A549 (cell line): ENCODE measurements around the gene SLC24A3. TPM values are rescaled to one million over a fixed set of nuclear protein-coding genes. Genes with fewer than 3 reads are reported as not detected.

Experiments
- ATAC-seq, 2 experiments: fragments of 200-7000 bp in 1 of 2; fragments of >200 bp in 1 of 2; cut with Nextera tagmentation in 1 of 2; cut with Tn5 transposase in 1 of 2; 3 replicates each; pipeline versions ENCODE4 v1.8.0 to v1.9.1; 2018 to 2020; ENCODE audit warnings: mild to moderate bottlenecking in 1 of 2, moderate library complexity in 1 of 2
- CTCF ChIA-PET: fragments of 300-600 bp; sonication (Branson Sonifier 250); formaldehyde crosslinking; extraction: SDS; loops from one replicate; lab custom pipeline; 2021; ENCODE audit warnings: antibody characterized with exemption, inconsistent platforms; lab: Yijun Ruan, JAX
- POLR2A ChIA-PET: fragments of 350-600 bp; formaldehyde crosslinking; extraction: SDS; loops from one replicate; lab custom pipeline; 2021; ENCODE audit warnings: antibody characterized with exemption, inconsistent platforms; lab: Yijun Ruan, JAX
- DNase-seq, 2 experiments: peaks; one replicate each; pipeline versions ENCODE4 v3.0.0 to v3.0.0-alpha.2; 2011 to 2016; ENCODE audit warnings: low read depth in 1 of 2, low spot score in 1 of 2
- FAIRE-seq: peaks from 2 replicates; lab custom pipeline; 2011; peaks lifted over from hg19 to GRCh38; lab: Jason Lieb, UNC
- H3K27ac ChIP-seq, 2 experiments: fragments of >200 bp; sonication (Bioruptor Twin); formaldehyde crosslinking; 3 replicates each; pipeline ENCODE4 v1.5.1; 2016 to 2017
- H3K4me1 ChIP-seq: fragments of >200 bp; sonication (Bioruptor Twin); formaldehyde crosslinking; 3 replicates; pipeline ENCODE4 v1.6.1; 2016
- H3K4me2 ChIP-seq: fragments of >200 bp; sonication (Bioruptor Twin); formaldehyde crosslinking; 3 replicates; pipeline ENCODE4 v1.6.1; 2016
- H3K4me3 ChIP-seq: fragments of >200 bp; sonication (Bioruptor Twin); formaldehyde crosslinking; 3 replicates; pipeline ENCODE4 v1.5.1; 2016
- H3K9me3 ChIP-seq: fragments of >200 bp; sonication (Bioruptor Twin); formaldehyde crosslinking; 3 replicates; pipeline ENCODE4 v1.6.1; 2016
- BHLHE40 ChIP-seq: IDR thresholded peaks from 2 replicates; pipeline ENCODE4 v1.6.1; 2012; ENCODE audit warnings: low read depth, low read length, inconsistent platforms
- CBX2 ChIP-seq: fragments of 200-600 bp; sonication (generic); IDR thresholded peaks from 2 replicates; pipeline ENCODE4 v1.6.1; 2016; ENCODE audit warnings: low read depth, mild to moderate bottlenecking, borderline replicate concordance
- CBX8 ChIP-seq: fragments of 200-600 bp; sonication (generic); IDR thresholded peaks from 2 replicates; pipeline ENCODE4 v1.6.1; 2016
- CEBPB ChIP-seq, 2 experiments: fragments of >200 bp in 1 of 2; sonication (Bioruptor Twin) in 1 of 2; formaldehyde crosslinking in 1 of 2; IDR thresholded peaks; 2 replicates each; pipeline ENCODE4 v1.6.1; 2012 to 2016
- EHF ChIP-seq: fragments of 250-450 bp; sonication (Bioruptor Pico); IDR thresholded peaks from 2 replicates; pipeline ENCODE4 v1.5.0; 2020; ENCODE audit warnings: mild to moderate bottlenecking
- EP300 ChIP-seq, 2 experiments: fragments of >200 bp; sonication (Bioruptor Twin); formaldehyde crosslinking; IDR thresholded peaks; 2 replicates in 1 of 2; 3 replicates in 1 of 2; pipeline ENCODE4 v1.6.1; 2016 to 2017
- HDAC2 ChIP-seq: fragments of 200-600 bp; sonication (generic); IDR thresholded peaks from 2 replicates; pipeline ENCODE4 v1.6.1; 2016
- HOXB5 ChIP-seq: fragments of 250-450 bp; sonication (Bioruptor Pico); IDR thresholded peaks from 2 replicates; pipeline ENCODE4 v1.5.0; 2020; ENCODE audit warnings: mild to moderate bottlenecking, moderate library complexity
- JUN ChIP-seq, 2 experiments: fragments of >200 bp; sonication (Bioruptor Twin); formaldehyde crosslinking; IDR thresholded peaks; 2 replicates in 1 of 2; 3 replicates in 1 of 2; pipeline ENCODE4 v1.6.1; 2016 to 2017
- KDM5A ChIP-seq: fragments of 200-600 bp; sonication (generic); IDR thresholded peaks from 2 replicates; pipeline ENCODE4 v1.6.1; 2016; ENCODE audit warnings: antibody characterized with exemption, mild to moderate bottlenecking
- MAZ ChIP-seq: fragments of 150-350 bp; IDR thresholded peaks from 2 replicates; pipeline ENCODE4 v1.6.1; 2014; ENCODE audit warnings: antibody characterized with exemption, low read depth, low read length, borderline replicate concordance
- NFE2L2 ChIP-seq: fragments of 150-350 bp; conservative IDR thresholded peaks from 2 replicates; pipeline ENCODE4 v1.6.1; 2014; ENCODE audit warnings: low read length
- NPAS2 ChIP-seq: fragments of 250-450 bp; sonication (Bioruptor Pico); IDR thresholded peaks from 2 replicates; pipeline ENCODE4 v1.8.0; 2022; ENCODE audit warnings: mild to moderate bottlenecking, moderate library complexity, borderline replicate concordance
- NR3C1 ChIP-seq: fragments of >200 bp; sonication (Bioruptor Twin); formaldehyde crosslinking; IDR thresholded peaks from 3 replicates; pipeline ENCODE4 v1.6.1; 2017
- PHF8 ChIP-seq: fragments of 200-600 bp; sonication (generic); IDR thresholded peaks from 2 replicates; pipeline ENCODE4 v1.6.1; 2016; ENCODE audit warnings: low read depth, mild to moderate bottlenecking, antibody characterized with exemption, moderate library complexity, borderline replicate concordance
- POLR2A ChIP-seq: IDR thresholded peaks from 2 replicates; pipeline ENCODE4 v1.6.1; 2012; ENCODE audit warnings: mild to moderate bottlenecking, low read length
- POLR2AphosphoS2 ChIP-seq: conservative IDR thresholded peaks from 2 replicates; pipeline ENCODE4 v1.6.1; 2012; ENCODE audit warnings: low read length, improper control_type of control experiment, inconsistent platforms
- RCOR1 ChIP-seq: fragments of 150-350 bp; IDR thresholded peaks from 2 replicates; pipeline ENCODE4 v1.6.1; 2014; ENCODE audit warnings: antibody characterized with exemption, low read length, low read depth
- RNF2 ChIP-seq: fragments of 200-600 bp; sonication (generic); IDR thresholded peaks from 2 replicates; pipeline ENCODE4 v1.6.1; 2016; ENCODE audit warnings: low read depth, mild to moderate bottlenecking, antibody characterized with exemption, moderate library complexity, borderline replicate concordance
- TFCP2L1 ChIP-seq: fragments of 250-450 bp; sonication (Bioruptor Pico); IDR thresholded peaks from 2 replicates; pipeline ENCODE4 v1.5.0; 2021; ENCODE audit warnings: mild to moderate bottlenecking
- ZNF302 ChIP-seq: fragments of 250-450 bp; sonication (Bioruptor Pico); IDR thresholded peaks from 2 replicates; pipeline ENCODE4 v1.9.0; 2021; ENCODE audit warnings: inconsistent platforms, mild to moderate bottlenecking, moderate library complexity
- WGBS: methylation state at CpG from one replicate; pipeline ENCODE4 v1.1.6; 2017; ENCODE audit errors: missing lambda C conversion rate; 5-methylcytosine and 5-hydroxymethylcytosine counted together
- polyA plus RNA-seq, 4 experiments: library from polyadenylated mRNA; depleted of rRNA in 3 of 4; stranded (reverse); fragments of >200 nt; fragmentation: RNase III in 1 of 4; extraction: RNeasy Plus Mini Kit Qiagen cat#74134 plus additional on column Dnase treatment in 1 of 4; gene quantifications; 2 replicates in 3 of 4; 3 replicates in 1 of 4; pipeline ENCODE4 v1.2.3, GENCODE V29; 2011 to 2017
- TF ChIP-seq, protein P1 (sequence below): fragments of 150-350 bp; IDR thresholded peaks from 2 replicates; pipeline ENCODE4 v1.6.1; 2014; ENCODE audit warnings: low read depth, mild to moderate bottlenecking, low read length
- TF ChIP-seq, protein P2 (sequence below): IDR thresholded peaks from 2 replicates; pipeline ENCODE4 v1.6.1; 2012
- TF ChIP-seq, protein P3 (sequence below): IDR thresholded peaks from 2 replicates; pipeline ENCODE4 v1.6.1; 2012; ENCODE audit warnings: low read depth, borderline replicate concordance
- TF ChIP-seq, protein P4 (sequence below): fragments of >200 bp; sonication (Bioruptor Twin); formaldehyde crosslinking; IDR thresholded peaks from 3 replicates; pipeline ENCODE4 v1.5.1; 2016

SLC24A3 gene
- polyA plus RNA-seq, 2 of the 4 experiments (the other 2 are of a cell fraction) = 0.08 TPM; not detected in 1

DNA sequence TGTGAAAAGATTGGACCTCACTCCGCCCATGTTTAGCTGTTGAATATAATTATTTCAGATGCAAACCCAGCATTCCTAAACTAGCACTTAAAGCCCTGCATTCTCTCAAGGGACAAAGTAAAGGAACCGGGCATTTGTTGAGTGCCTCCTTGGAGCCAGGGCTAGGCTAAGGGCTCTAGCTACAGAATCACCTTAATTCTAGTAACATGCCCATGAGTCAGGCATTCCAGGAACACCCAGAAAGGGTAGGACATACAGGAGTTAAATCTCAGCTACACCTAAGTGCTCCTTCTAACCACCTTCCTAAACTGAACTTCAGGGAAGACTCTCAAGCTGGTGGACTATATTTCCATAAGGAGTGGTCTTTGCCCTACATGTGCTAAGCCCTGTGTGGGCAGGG is 89.4 kb downstream of the SLC24A3 start (continued):
- TF ChIP-seq, protein P1, sequence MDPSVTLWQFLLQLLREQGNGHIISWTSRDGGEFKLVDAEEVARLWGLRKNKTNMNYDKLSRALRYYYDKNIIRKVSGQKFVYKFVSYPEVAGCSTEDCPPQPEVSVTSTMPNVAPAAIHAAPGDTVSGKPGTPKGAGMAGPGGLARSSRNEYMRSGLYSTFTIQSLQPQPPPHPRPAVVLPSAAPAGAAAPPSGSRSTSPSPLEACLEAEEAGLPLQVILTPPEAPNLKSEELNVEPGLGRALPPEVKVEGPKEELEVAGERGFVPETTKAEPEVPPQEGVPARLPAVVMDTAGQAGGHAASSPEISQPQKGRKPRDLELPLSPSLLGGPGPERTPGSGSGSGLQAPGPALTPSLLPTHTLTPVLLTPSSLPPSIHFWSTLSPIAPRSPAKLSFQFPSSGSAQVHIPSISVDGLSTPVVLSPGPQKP = no peak
- no peak for TF ChIP-seq RNF2

DNA sequence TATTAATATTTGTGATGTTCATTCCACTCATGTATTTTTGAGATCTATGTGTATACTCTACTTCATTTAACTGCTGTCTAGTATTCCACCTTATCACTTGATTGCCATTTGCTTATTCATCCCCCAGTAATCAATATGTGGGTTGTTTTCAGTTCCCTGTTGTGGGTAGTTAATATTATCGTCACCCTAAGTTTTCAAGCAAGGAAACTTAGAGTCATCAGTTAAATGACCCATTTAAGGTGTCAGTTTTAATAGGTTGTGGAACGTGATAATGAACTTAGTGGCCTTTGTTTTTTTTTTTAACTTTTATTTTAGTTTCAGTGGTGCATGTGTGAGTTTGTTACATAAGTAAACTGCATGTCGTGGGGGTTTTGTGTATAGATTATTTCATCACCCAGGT is 90.3 kb downstream of the SLC24A3 start:
- H3K9me3 ChIP-seq = peaks cover 3% of the 10 kb centered on the region; the same call in 1 of the 3 replicates
- WGBS = 2% methylated on average over 3 of the region's 3 CpGs
- H3K4me1 ChIP-seq = no peaks in the 10 kb centered on the region
- no peak for DNase-seq
- TF ChIP-seq CBX8 (no peak), NR3C1 (no peak), MAZ (no peak), POLR2AphosphoS2 (no peak), CEBPB (IDR thresholded peaks at IDR 0.05) (no peak), JUN (IDR thresholded peaks at IDR 0.05) (no peak), HDAC2 (no peak), NPAS2 (CRISPR knock-in tag) (no peak), HOXB5 (no peak), POLR2A (no peak), PHF8 (no peak), RCOR1 (no peak), BHLHE40 (no peak), ZNF302 (CRISPR knock-in tag) (no peak), TFCP2L1 (CRISPR knock-in tag) (no peak)
- TF ChIP-seq, protein P2, sequence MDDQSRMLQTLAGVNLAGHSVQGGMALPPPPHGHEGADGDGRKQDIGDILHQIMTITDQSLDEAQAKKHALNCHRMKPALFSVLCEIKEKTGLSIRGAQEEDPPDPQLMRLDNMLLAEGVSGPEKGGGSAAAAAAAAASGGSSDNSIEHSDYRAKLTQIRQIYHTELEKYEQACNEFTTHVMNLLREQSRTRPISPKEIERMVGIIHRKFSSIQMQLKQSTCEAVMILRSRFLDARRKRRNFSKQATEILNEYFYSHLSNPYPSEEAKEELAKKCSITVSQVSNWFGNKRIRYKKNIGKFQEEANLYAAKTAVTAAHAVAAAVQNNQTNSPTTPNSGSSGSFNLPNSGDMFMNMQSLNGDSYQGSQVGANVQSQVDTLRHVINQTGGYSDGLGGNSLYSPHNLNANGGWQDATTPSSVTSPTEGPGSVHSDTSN = no peak
- TF ChIP-seq, protein P3, sequence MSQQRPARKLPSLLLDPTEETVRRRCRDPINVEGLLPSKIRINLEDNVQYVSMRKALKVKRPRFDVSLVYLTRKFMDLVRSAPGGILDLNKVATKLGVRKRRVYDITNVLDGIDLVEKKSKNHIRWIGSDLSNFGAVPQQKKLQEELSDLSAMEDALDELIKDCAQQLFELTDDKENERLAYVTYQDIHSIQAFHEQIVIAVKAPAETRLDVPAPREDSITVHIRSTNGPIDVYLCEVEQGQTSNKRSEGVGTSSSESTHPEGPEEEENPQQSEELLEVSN = no peak
- TF ChIP-seq, protein P4, sequence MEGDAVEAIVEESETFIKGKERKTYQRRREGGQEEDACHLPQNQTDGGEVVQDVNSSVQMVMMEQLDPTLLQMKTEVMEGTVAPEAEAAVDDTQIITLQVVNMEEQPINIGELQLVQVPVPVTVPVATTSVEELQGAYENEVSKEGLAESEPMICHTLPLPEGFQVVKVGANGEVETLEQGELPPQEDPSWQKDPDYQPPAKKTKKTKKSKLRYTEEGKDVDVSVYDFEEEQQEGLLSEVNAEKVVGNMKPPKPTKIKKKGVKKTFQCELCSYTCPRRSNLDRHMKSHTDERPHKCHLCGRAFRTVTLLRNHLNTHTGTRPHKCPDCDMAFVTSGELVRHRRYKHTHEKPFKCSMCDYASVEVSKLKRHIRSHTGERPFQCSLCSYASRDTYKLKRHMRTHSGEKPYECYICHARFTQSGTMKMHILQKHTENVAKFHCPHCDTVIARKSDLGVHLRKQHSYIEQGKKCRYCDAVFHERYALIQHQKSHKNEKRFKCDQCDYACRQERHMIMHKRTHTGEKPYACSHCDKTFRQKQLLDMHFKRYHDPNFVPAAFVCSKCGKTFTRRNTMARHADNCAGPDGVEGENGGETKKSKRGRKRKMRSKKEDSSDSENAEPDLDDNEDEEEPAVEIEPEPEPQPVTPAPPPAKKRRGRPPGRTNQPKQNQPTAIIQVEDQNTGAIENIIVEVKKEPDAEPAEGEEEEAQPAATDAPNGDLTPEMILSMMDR = no peak
- TF ChIP-seq, all 56 proteins: peak for 0
- no peak overlapping the region for H3K4me2 ChIP-seq
- no peak overlapping the region for H3K4me3 ChIP-seq
- H3K27ac ChIP-seq = no peak overlapping the region
- FAIRE-seq (no peak), ATAC-seq (no peak)
- ChIA-PET POLR2A (no interaction called here), CTCF (no interaction called here)

DNA sequence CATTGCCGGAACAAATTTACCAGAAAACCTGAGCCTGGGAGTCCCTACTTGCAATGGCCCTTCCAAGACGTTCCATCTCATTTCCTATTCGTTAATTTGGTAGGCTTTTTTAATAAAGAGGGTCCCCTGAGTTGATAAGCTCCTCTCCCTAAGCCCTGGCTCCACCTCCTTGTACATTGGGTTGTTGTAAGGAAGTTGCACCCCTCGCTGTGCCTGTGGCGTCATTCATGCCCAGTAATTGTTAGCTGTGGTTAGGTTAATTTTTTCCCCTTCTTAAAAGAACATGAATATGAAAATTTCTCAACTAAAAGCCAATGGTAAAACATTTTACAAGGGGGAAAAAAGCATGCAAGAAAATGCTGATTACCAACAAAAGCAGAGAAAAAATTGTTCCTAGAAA is 91.9 kb downstream of the SLC24A3 start:
- WGBS = 2% methylated on average over 5 of the region's 5 CpGs
- ChIA-PET POLR2A (no interaction called here), CTCF (interaction anchor here (0.5 kb wide), 1 partner anchor 779 kb away, joined by 3 read pairs; no protein-coding TSS in a partner anchor)
- Histone ChIP-seq H3K4me3 (no peak overlapping the region), H3K4me2 (no peak overlapping the region), H3K4me1 (no peaks in the 10 kb centered on the region), H3K27ac (no peak overlapping the region), H3K9me3 (peaks cover 3% of the 10 kb centered on the region; the same call in 1 of the 3 replicates)
- ATAC-seq (no peak), DNase-seq (no peak), FAIRE-seq (no peak)
- TF ChIP-seq KDM5A = no peak
- TF ChIP-seq EHF (CRISPR knock-in tag) = no peak
- no peak for TF ChIP-seq MAZ
- TF ChIP-seq NFE2L2 = no peak
- no peak for TF ChIP-seq JUN (IDR thresholded peaks at IDR 0.05)
- TF ChIP-seq RCOR1 = no peak
- no peak for TF ChIP-seq CBX2
- TF ChIP-seq, protein P2 = no peak
- TF ChIP-seq EP300 (IDR thresholded peaks at IDR 0.05) = no peak
